HEK293T (cell line): ENCODE measurements around the gene XPR1.

ENCODE experiments used
- CTCF ChIA-PET: fragments of 350-600 bp; formaldehyde crosslinking; extraction: SDS; loops from one replicate; lab custom pipeline; 2021; ENCODE audit warnings: antibody characterized with exemption, inconsistent platforms; lab: Yijun Ruan, JAX
- POLR2A ChIA-PET: fragments of 350-600 bp; formaldehyde crosslinking; extraction: SDS; loops from one replicate; lab custom pipeline; 2020; ENCODE audit warnings: antibody characterized with exemption, inconsistent platforms; lab: Yijun Ruan, JAX
- DNase-seq: peaks from one replicate; pipeline ENCODE4 v3.0.0; 2012; ENCODE audit warnings: mixed read lengths; ENCODE audit errors: extremely low spot score
- ARNT ChIP-seq: fragments of 450-650 bp; IDR thresholded peaks from 2 replicates; pipeline ENCODE4 v1.6.1; 2017; ENCODE audit warnings: mild to moderate bottlenecking
- BHLHE40 ChIP-seq: fragments of 450-650 bp; IDR thresholded peaks from 2 replicates; pipeline ENCODE4 v1.6.1; 2016; ENCODE audit warnings: mild to moderate bottlenecking, moderate library complexity, borderline replicate concordance
- CTBP1 ChIP-seq: fragments of 450-650 bp; IDR thresholded peaks from 2 replicates; pipeline ENCODE4 v1.6.1; 2016; ENCODE audit warnings: borderline replicate concordance
- ELF4 ChIP-seq: fragments of 450-650 bp; IDR thresholded peaks from 2 replicates; pipeline ENCODE4 v1.6.1; 2017; ENCODE audit warnings: antibody characterized with exemption
- FOXA1 ChIP-seq: fragments of 450-650 bp; IDR thresholded peaks from 2 replicates; pipeline ENCODE4 v1.6.1; 2016; ENCODE audit warnings: mild to moderate bottlenecking
- FOXK2 ChIP-seq: fragments of 450-650 bp; IDR thresholded peaks from 2 replicates; pipeline ENCODE4 v1.6.1; 2016; ENCODE audit warnings: mild to moderate bottlenecking
- FOXM1 ChIP-seq: fragments of 450-650 bp; IDR thresholded peaks from 2 replicates; pipeline ENCODE4 v1.6.1; 2017; ENCODE audit warnings: mild to moderate bottlenecking, borderline replicate concordance
- HDGF ChIP-seq: fragments of 450-650 bp; IDR thresholded peaks from 2 replicates; pipeline ENCODE4 v1.6.1; 2017; ENCODE audit warnings: antibody characterized with exemption, borderline replicate concordance
- L3MBTL2 ChIP-seq: fragments of 450-650 bp; conservative IDR thresholded peaks from 2 replicates; pipeline ENCODE4 v1.6.1; 2016; ENCODE audit warnings: mild to moderate bottlenecking
- LEF1 ChIP-seq: fragments of 450-650 bp; IDR thresholded peaks from 2 replicates; pipeline ENCODE4 v1.6.1; 2017; ENCODE audit warnings: mild to moderate bottlenecking, borderline replicate concordance
- NFRKB ChIP-seq: fragments of 450-650 bp; IDR thresholded peaks from 2 replicates; pipeline ENCODE4 v1.6.1; 2016; ENCODE audit warnings: mild to moderate bottlenecking, moderate library complexity
- SP1 ChIP-seq: fragments of 450-650 bp; IDR thresholded peaks from 2 replicates; pipeline ENCODE4 v1.6.1; 2017
- SUZ12 ChIP-seq: fragments of 450-650 bp; IDR thresholded peaks from 2 replicates; pipeline ENCODE4 v1.6.1; 2016; ENCODE audit warnings: mild to moderate bottlenecking
- TARDBP ChIP-seq: fragments of 450-650 bp; IDR thresholded peaks from 2 replicates; pipeline ENCODE4 v1.6.1; 2016
- ZNF384 ChIP-seq: fragments of 450-650 bp; IDR thresholded peaks from 2 replicates; pipeline ENCODE4 v1.6.1; 2016
- TF ChIP-seq, protein P1 (sequence below): fragments of 450-650 bp; IDR thresholded peaks from 2 replicates; pipeline ENCODE4 v1.6.1; 2016

The XPR1 gene

DNA sequence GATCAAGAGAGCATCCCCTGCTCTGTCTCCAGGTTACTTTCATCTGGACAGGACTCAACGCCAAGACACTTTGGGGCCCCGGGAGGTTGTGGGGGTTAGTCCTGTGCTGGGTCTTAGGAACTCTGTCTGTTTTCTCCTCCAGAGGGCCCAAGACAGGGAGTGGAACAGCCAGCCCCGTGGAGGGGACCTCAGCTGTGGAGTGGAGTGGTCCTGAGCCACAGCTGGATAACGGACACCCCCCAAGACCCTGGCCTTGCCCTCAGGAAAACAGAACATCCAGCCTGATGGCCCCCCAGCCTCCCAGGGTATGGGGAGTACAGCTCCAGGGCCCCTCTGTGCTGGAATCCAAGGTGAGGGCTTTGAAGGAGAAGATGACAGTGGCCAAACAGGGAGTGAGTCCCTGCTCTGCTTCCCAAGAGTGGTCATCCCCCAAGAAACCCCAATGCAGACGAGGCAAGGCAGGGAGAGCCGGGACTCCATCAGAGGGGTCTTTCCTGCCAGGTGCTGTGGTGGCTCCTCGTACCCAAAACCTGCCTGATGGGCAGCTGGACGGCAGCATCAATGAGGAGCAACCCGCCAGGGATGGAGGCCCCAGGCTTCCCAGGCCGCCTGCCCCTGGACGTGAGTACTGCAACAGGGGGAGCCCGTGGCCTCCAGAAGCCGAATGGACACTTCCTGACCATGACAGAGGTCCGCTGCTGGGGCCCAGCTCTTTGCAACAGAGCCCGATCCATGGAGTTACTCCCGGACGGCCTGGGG is 284.4 kb downstream of the XPR1 start:
- TF ChIP-seq FOXM1 = no peak
- TF ChIP-seq, protein P1, sequence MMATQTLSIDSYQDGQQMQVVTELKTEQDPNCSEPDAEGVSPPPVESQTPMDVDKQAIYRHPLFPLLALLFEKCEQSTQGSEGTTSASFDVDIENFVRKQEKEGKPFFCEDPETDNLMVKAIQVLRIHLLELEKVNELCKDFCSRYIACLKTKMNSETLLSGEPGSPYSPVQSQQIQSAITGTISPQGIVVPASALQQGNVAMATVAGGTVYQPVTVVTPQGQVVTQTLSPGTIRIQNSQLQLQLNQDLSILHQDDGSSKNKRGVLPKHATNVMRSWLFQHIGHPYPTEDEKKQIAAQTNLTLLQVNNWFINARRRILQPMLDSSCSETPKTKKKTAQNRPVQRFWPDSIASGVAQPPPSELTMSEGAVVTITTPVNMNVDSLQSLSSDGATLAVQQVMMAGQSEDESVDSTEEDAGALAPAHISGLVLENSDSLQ = no peak
- TF ChIP-seq ZNF384 = no peak
- no peak for TF ChIP-seq SP1
- TF ChIP-seq LEF1 = no peak
- no peak for TF ChIP-seq HDGF
- POLR2A ChIA-PET = no interaction called here
- no peak for DNase-seq
- CTCF ChIA-PET = interaction anchor here (0.5 kb wide), 1 partner anchor 237 kb away, joined by 3 read pairs; no protein-coding TSS in a partner anchor

DNA sequence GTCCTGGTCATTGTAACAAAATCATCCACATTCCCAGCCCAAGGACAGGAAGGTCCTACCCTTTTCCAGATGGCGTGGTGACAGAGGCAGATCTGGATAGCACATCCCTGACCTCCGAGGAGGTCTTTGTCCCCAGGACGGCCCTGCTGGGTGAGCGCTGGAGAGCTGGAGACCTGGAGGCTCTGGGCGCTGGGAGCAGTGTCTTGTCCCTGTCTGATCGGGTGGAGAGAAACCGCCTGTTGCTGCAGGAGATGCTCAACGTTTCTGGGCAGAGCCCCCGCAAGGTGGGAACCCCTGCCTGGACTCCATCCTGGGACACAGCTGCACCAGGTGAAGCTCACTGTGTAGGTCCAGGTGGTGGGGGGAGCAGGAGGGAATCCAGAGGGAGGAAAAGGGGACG is 284.9 kb downstream of the XPR1 start:
- TF ChIP-seq SP1 (no peak), CTBP1 (no peak), ARNT (no peak), NFRKB (no peak), TARDBP (no peak), FOXK2 (no peak), LEF1 (no peak)
- TF ChIP-seq, protein P1 = no peak
- ChIA-PET CTCF (interaction anchor here (0.5 kb wide), 1 partner anchor 236 kb away, joined by 3 read pairs; no protein-coding TSS in a partner anchor), POLR2A (no interaction called here)
- DNase-seq = no peak

DNA sequence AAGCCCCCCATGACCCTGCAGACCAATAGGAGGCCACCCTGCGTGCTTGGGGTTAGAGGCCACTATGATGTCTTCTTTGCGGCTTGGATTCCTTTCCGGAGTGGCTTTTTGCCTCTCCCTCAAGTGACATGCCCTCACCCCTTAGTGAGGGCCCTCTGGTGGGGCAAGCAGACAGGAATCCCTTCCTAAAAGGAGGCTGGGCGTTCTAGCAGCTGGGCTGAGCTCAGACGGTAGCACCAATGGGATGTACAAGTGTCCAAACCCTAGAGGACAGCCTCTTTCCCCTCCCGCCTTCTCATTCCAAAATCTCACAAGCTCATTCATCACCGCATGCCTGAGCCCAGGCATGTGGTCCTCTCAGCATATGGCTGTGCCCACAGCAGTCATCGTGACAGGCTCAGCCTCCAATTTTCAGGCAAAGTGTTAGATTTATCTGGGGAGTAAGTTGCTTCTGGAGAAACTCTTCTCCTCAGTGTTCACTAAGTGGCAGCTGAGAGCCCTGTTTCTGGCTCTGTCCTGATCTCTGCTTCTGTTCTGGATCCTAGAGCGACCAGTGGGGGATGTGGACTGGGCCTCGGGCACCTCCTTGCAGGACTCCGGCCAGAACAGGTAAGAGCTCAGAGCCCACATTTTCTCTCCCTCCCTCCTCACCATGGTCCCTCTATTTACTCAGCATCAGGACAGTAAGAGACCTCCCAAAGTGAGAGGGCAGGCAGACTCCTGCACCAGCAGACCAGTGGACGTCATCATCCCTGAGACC is 285.7 kb downstream of the XPR1 start:
- DNase-seq = no peak
- CTCF ChIA-PET = no interaction called here
- POLR2A ChIA-PET = no interaction called here

DNA sequence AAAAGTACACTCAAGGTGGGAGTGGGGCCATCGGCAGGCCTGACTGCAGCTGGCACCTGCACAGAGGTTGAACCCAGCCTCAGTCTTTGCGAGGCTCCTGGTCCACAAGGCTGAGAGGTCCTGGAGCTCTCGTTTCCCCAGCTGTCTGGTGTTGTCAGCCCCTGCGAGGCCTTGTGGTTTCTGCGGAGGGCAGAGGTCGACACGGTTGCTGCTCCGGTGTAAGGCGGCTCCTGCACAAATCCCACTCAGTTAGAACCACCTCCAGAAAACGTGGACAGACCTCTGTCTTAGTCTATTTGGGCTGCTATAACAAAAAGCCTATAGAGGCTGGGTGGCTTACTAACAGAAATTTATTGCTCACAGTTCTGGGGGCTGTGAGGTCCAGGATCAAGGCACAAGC is 286.7 kb downstream of the XPR1 start:
- ChIA-PET CTCF (no interaction called here), POLR2A (no interaction called here)
- DNase-seq = no peak
- no peak for TF ChIP-seq ELF4
- TF ChIP-seq HDGF = no peak
- TF ChIP-seq L3MBTL2 = no peak
- TF ChIP-seq SP1 = no peak
- no peak for TF ChIP-seq ZNF384
- TF ChIP-seq LEF1 = no peak
- TF ChIP-seq, protein P1 = no peak
- no peak for TF ChIP-seq CTBP1
- TF ChIP-seq BHLHE40 = no peak
- no peak for TF ChIP-seq NFRKB
- no peak for TF ChIP-seq TARDBP
- TF ChIP-seq FOXA1 = no peak
- no peak for TF ChIP-seq SUZ12
- TF ChIP-seq ARNT = no peak
- no peak for TF ChIP-seq FOXM1
- TF ChIP-seq FOXK2 = no peak

More for the DNA sequence above, 285.7 kb downstream of the XPR1 start:
- TF ChIP-seq FOXA1 (no peak), ZNF384 (no peak), FOXM1 (no peak), TARDBP (no peak)

DNA sequence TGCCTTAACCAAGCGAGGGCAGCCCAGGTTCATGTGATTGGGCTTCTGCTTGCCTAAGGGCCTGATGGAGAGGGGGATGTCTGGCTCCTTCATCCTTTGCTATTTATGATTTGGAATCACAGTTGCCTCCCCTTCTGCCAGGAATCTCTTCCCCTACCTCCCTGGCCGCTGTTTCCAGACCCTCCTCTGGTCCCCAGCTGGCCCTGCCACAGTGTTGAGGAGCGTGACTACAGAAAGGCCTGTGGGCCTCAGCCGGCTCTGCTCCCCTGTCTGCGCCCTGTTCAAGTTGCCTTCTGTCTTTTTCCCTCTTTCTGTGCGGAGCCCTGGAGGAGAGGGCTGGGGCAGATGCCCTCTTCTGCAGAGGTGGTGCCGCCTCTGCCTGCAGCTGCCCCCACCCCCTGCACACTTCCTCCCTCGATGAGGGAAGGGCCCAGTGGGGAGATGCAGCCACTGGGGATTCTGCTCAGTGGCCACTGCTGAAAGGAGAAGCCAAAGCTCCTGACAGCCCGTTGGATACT is 287.4 kb downstream of the XPR1 start:
- no peak for DNase-seq
- ChIA-PET POLR2A (no interaction called here), CTCF (no interaction called here)
- TF ChIP-seq NFRKB (no peak), ELF4 (no peak), ARNT (no peak), TARDBP (no peak), BHLHE40 (no peak), FOXK2 (no peak), L3MBTL2 (no peak), FOXM1 (no peak), SP1 (no peak), CTBP1 (no peak), LEF1 (no peak), HDGF (no peak)
- TF ChIP-seq, protein P1 = no peak
